ENCODE data around the gene PKIG.

DNA sequence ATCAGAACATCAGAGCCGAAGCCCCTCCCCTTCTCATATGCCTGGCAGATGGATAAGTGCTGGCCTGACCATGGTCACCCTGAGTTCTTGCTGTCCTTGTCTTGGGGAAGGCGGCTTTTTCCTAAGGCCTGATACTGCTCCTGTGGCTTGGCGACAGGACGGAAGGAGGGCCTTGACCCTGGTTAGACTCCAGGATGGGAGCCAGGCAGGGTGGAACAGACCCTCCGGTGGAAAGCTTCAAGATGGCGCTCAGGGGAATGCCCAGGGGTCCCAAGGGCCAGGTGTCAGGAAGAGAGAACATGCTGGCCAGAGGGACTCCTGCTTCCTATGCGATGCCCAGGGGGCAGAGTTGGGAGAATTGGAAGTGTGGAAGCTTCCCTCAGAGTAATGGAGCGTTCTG lies 39.6 kb downstream of the PKIG start:
- TF ChIP-seq, protein P1, sequence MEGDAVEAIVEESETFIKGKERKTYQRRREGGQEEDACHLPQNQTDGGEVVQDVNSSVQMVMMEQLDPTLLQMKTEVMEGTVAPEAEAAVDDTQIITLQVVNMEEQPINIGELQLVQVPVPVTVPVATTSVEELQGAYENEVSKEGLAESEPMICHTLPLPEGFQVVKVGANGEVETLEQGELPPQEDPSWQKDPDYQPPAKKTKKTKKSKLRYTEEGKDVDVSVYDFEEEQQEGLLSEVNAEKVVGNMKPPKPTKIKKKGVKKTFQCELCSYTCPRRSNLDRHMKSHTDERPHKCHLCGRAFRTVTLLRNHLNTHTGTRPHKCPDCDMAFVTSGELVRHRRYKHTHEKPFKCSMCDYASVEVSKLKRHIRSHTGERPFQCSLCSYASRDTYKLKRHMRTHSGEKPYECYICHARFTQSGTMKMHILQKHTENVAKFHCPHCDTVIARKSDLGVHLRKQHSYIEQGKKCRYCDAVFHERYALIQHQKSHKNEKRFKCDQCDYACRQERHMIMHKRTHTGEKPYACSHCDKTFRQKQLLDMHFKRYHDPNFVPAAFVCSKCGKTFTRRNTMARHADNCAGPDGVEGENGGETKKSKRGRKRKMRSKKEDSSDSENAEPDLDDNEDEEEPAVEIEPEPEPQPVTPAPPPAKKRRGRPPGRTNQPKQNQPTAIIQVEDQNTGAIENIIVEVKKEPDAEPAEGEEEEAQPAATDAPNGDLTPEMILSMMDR (IDR thresholded peaks at IDR 0.05), result no peak
- no peak for TF ChIP-seq POLR2A (IDR thresholded peaks at IDR 0.05)

Data from ovary (tissue), 3 donors.